Thyroid gland (tissue), 4 donors: Measurements from ENCODE around the gene TNRC18.
"Not testable (repeated sequence)": the region's sequence is repeated elsewhere in the genome, so short reads cannot be mapped to it uniquely, and the experiment has no call there.

Experiments used
- POLR2A ChIP-seq, 2 donors: fragments of 450-650 bp; IDR thresholded peaks; one replicate each; pipeline ENCODE4 v1.6.1; 2017; ENCODE audit warnings: antibody characterized with exemption in 2 of 2, mild to moderate bottlenecking in 2 of 2, moderate library complexity in 1 of 2
- TF ChIP-seq, protein P1 (sequence below), 6 experiments: fragments of 200-600 bp in 3 of 6; fragments of 450-650 bp in 3 of 6; sonication (generic) in 3 of 6; IDR thresholded peaks; one replicate each; pipeline ENCODE4 v1.5.1; 2016 to 2019; ENCODE audit warnings: antibody characterized with exemption in 6 of 6, mild to moderate bottlenecking in 2 of 6, inconsistent platforms in 1 of 6, moderate library complexity in 1 of 6

DNA sequence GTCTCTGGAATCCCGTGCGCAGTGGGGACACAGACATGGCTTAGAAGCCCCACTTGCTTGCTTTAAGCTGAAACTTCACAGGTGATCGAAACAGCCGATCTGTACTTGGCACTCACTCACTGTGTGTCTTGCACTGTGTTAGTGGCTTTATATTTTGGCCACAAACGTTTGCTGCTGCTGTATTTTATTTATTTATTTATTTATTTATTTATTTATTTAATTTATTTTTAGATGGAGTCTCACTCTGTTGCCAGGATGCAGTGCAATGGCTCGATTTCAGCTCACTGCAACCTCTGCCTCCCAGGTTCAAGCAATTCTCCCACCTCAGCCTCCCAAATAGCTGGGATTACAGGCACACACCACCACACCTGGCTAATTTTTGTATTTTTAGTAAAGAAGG is 63.6 kb downstream of the TNRC18 start:
- TF ChIP-seq, protein P1, sequence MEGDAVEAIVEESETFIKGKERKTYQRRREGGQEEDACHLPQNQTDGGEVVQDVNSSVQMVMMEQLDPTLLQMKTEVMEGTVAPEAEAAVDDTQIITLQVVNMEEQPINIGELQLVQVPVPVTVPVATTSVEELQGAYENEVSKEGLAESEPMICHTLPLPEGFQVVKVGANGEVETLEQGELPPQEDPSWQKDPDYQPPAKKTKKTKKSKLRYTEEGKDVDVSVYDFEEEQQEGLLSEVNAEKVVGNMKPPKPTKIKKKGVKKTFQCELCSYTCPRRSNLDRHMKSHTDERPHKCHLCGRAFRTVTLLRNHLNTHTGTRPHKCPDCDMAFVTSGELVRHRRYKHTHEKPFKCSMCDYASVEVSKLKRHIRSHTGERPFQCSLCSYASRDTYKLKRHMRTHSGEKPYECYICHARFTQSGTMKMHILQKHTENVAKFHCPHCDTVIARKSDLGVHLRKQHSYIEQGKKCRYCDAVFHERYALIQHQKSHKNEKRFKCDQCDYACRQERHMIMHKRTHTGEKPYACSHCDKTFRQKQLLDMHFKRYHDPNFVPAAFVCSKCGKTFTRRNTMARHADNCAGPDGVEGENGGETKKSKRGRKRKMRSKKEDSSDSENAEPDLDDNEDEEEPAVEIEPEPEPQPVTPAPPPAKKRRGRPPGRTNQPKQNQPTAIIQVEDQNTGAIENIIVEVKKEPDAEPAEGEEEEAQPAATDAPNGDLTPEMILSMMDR (IDR thresholded peaks at IDR 0.05), result not testable (repeated sequence)
- not testable (repeated sequence) for TF ChIP-seq POLR2A (IDR thresholded peaks at IDR 0.05)
